HepG2 (cell line): ENCODE results near the gene HBE1. TPM values are rescaled to one million over a fixed set of nuclear protein-coding genes. Genes with fewer than 3 reads are reported as not detected.

Source experiments
- ATAC-seq: fragments of 200-7000 bp; cut with Tn5 transposase; 3 replicates; pipeline ENCODE4 v1.9.1; 2020; ENCODE audit warnings: mild to moderate bottlenecking, moderate library complexity
- BruUV-seq: library from RNA; stranded (reverse); fragments of 400-500 nt; replicated peaks from 2 replicates; lab custom pipeline; 2021; lab: Mats Ljungman, UMichigan
- CTCF ChIA-PET: fragments of 300-600 bp; formaldehyde crosslinking; extraction: SDS; loops from one replicate; lab custom pipeline; 2021; ENCODE audit warnings: low total read pairs, inconsistent platforms, low intra/inter-chr PET ratio; lab: Yijun Ruan, JAX
- POLR2A ChIA-PET: fragments of 350-600 bp; sonication (Branson Sonifier 250); formaldehyde crosslinking; loops from one replicate; lab custom pipeline; 2020; ENCODE audit warnings: antibody characterized with exemption, inconsistent platforms; lab: Yijun Ruan, JAX
- DNase-seq: peaks from one replicate; pipeline ENCODE4 v3.0.0-alpha.2; 2015; ENCODE audit warnings: low spot score
- FAIRE-seq: peaks from 3 replicates; lab custom pipeline; 2011; peaks lifted over from hg19 to GRCh38; lab: Jason Lieb, UNC
- H2AFZ ChIP-seq: one replicate; pipeline ENCODE4 v1.6.1; 2011; ENCODE audit warnings: low read length, inconsistent platforms
- H3K27ac ChIP-seq: fragments of 300-600 bp; 3 replicates; pipeline ENCODE4 v1.8.0; 2011; ENCODE audit warnings: mixed run types, mild to moderate bottlenecking, mixed read lengths, low read length, inconsistent platforms; ENCODE audit not compliant: insufficient read depth; ENCODE audit errors: extremely low read length
- H3K27me3 ChIP-seq, 2 experiments: fragments of 200-600 bp in 1 of 2; 2 replicates in 1 of 2; 3 replicates in 1 of 2; pipeline versions ENCODE4 v1.6.0 to v1.8.0; 2011; ENCODE audit warnings: low read length in 2 of 2, mild to moderate bottlenecking in 2 of 2, moderate library complexity in 2 of 2, inconsistent platforms in 1 of 2; ENCODE audit not compliant: insufficient read depth in 2 of 2, control insufficient read depth in 1 of 2
- H3K36me3 ChIP-seq, 2 experiments: fragments of 200-600 bp in 1 of 2; replicated peaks in 1 of 2; 2 replicates in 1 of 2; 3 replicates in 1 of 2; pipeline versions ENCODE4 v1.5.1 to v1.8.0; 2011; ENCODE audit warnings: low read length in 2 of 2, inconsistent platforms in 1 of 2; ENCODE audit not compliant: insufficient read depth in 2 of 2, control insufficient read depth in 1 of 2
- H3K4me1 ChIP-seq: 2 replicates; pipeline ENCODE4 v1.5.1; 2012; ENCODE audit warnings: low read length, inconsistent platforms; ENCODE audit not compliant: insufficient read depth
- H3K4me2 ChIP-seq: 2 replicates; pipeline ENCODE4 v1.6.0; 2011; ENCODE audit warnings: low read depth, low read length, inconsistent platforms
- H3K4me3 ChIP-seq, 3 experiments: fragments of 200-600 bp in 1 of 3; sonication (generic), shearing (Covaris generic) in 1 of 3; replicated peaks in 1 of 3; 2 replicates each; pipeline ENCODE4 v1.5.1; 2011 to 2016; ENCODE audit warnings: low read length in 3 of 3, inconsistent platforms in 2 of 3, low read depth in 2 of 3, mild to moderate bottlenecking in 2 of 3, control low read depth in 1 of 3, mixed read lengths in 1 of 3; ENCODE audit not compliant: insufficient read depth in 1 of 3
- H3K79me2 ChIP-seq: one replicate; pipeline ENCODE4 v1.6.1; 2011; ENCODE audit warnings: low read length, inconsistent platforms; ENCODE audit not compliant: insufficient read depth
- H3K9ac ChIP-seq: 2 replicates; pipeline ENCODE4 v1.6.0; 2011; ENCODE audit warnings: mild to moderate bottlenecking, low read depth, low read length, inconsistent platforms; ENCODE audit not compliant: insufficient read depth
- H3K9me3 ChIP-seq: 2 replicates; pipeline ENCODE4 v1.5.1; 2012; ENCODE audit warnings: mild to moderate bottlenecking, low read length
- H4K20me1 ChIP-seq: 2 replicates; pipeline ENCODE4 v1.6.0; 2011; ENCODE audit warnings: inconsistent platforms, mild to moderate bottlenecking, low read length, moderate library complexity; ENCODE audit not compliant: insufficient read depth
- ERF ChIP-seq: IDR thresholded peaks from 2 replicates; pipeline ENCODE4 v1.6.1; 2018; ENCODE audit warnings: missing biosample characterization, missing genetic modification reagents
- GABPB1 ChIP-seq: IDR thresholded peaks from 2 replicates; pipeline ENCODE4 v1.6.1; 2016; ENCODE audit warnings: mild to moderate bottlenecking, missing genetic modification reagents, moderate library complexity, missing compliant biosample characterization
- HMGA1 ChIP-seq: sonication (generic); formaldehyde crosslinking; conservative IDR thresholded peaks from 2 replicates; pipeline ENCODE4 v1.4.0; 2020; ENCODE audit warnings: missing genetic modification reagents
- JUN ChIP-seq: sonication (generic); formaldehyde crosslinking; IDR thresholded peaks from 2 replicates; pipeline ENCODE4 v1.4.0; 2020; ENCODE audit warnings: mild to moderate bottlenecking, missing genetic modification reagents
- KDM1A ChIP-seq: IDR thresholded peaks from 2 replicates; pipeline ENCODE4 v1.6.1; 2016; ENCODE audit warnings: missing compliant biosample characterization
- RFX1 ChIP-seq: fragments of 450-650 bp; IDR thresholded peaks from 2 replicates; pipeline ENCODE4 v1.6.1; 2017
- SCMH1 ChIP-seq: sonication (generic); formaldehyde crosslinking; IDR thresholded peaks from 2 replicates; pipeline ENCODE4 v1.9.0; 2021; ENCODE audit warnings: missing genetic modification reagents, mild to moderate bottlenecking, borderline replicate concordance
- ZKSCAN5 ChIP-seq: sonication (generic); formaldehyde crosslinking; IDR thresholded peaks from 2 replicates; pipeline ENCODE4 v1.5.1; 2020; ENCODE audit warnings: mild to moderate bottlenecking, missing genetic modification reagents
- ZNF256 ChIP-seq: sonication (generic); formaldehyde crosslinking; conservative IDR thresholded peaks from 2 replicates; pipeline ENCODE4 v1.4.0; 2020; ENCODE audit warnings: missing genetic modification reagents
- ZNF30 ChIP-seq: sonication (generic); formaldehyde crosslinking; IDR thresholded peaks from 2 replicates; pipeline ENCODE4 v1.5.0; 2020; ENCODE audit warnings: mild to moderate bottlenecking, missing genetic modification reagents
- ZNF460 ChIP-seq: sonication (generic); formaldehyde crosslinking; IDR thresholded peaks from 2 replicates; pipeline ENCODE4 v1.5.1; 2020; ENCODE audit warnings: missing genetic modification reagents, mild to moderate bottlenecking, borderline replicate concordance
- ZNF572 ChIP-seq: sonication (generic); formaldehyde crosslinking; IDR thresholded peaks from 2 replicates; pipeline ENCODE4 v1.5.1; 2020; ENCODE audit warnings: mild to moderate bottlenecking, missing genetic modification reagents
- ZNF644 ChIP-seq: IDR thresholded peaks from 2 replicates; pipeline ENCODE4 v1.6.1; 2016; ENCODE audit warnings: low read depth
- ZNF720 ChIP-seq: sonication (generic); formaldehyde crosslinking; IDR thresholded peaks from 2 replicates; pipeline ENCODE4 v1.4.0; 2020; ENCODE audit warnings: missing genetic modification reagents
- WGBS: methylation state at CpG from one replicate; pipeline ENCODE4 v1.1.6; 2017; ENCODE audit warnings: low lambda C conversion rate; 5-methylcytosine and 5-hydroxymethylcytosine counted together
- in situ Hi-C: cut with HindIII; loops from 2 replicates; pipeline ENCODE4 v1.10.0; 2017; ENCODE audit warnings: low pct_unique_long_range_greater_than_20kb; ENCODE audit not compliant: extremely low pct_ligation_motif_present
- intact Hi-C: fragments of 100-400 bp; cut with micrococcal nuclease; formaldehyde crosslinking; loops from one replicate; pipeline ENCODE4 v1.10.0; 2022; ENCODE audit not compliant: unreplicated experiment
- polyA plus RNA-seq, 8 experiments: library from polyadenylated mRNA; depleted of rRNA in 3 of 8; stranded (reverse) in 7 of 8; unstranded in 1 of 8; fragments of >200 nt; fragmentation: Illumina TruSeq in 4 of 8; extraction: Trizol in 4 of 8; gene quantifications; 2 replicates each; pipeline versions ENCODE4 v1.2.1 to v1.2.3, GENCODE V29; 2011 to 2016; ENCODE audit warnings: low read depth in 4 of 8, missing spikeins in 1 of 8, mixed read lengths in 1 of 8; ENCODE audit not compliant: insufficient read depth in 1 of 8
- total RNA-seq, 5 experiments: library from RNA; depleted of rRNA; stranded (reverse); fragments of >200 nt; fragmentation: Illumina TruSeq; extraction: Trizol; gene quantifications; 2 replicates each; pipeline ENCODE4 v1.2.3, GENCODE V29; 2016; ENCODE audit warnings: low read depth in 1 of 5
- TF ChIP-seq, protein P1 (sequence below): sonication (generic); formaldehyde crosslinking; IDR thresholded peaks from 2 replicates; pipeline ENCODE4 v1.4.0; 2020; ENCODE audit warnings: missing genetic modification reagents, borderline replicate concordance
- TF ChIP-seq, protein P2 (sequence below): sonication (generic); formaldehyde crosslinking; IDR thresholded peaks from 2 replicates; pipeline ENCODE4 v1.8.0; 2022; ENCODE audit warnings: low read depth, missing genetic modification reagents
- TF ChIP-seq, protein P3 (sequence below): sonication (generic); formaldehyde crosslinking; IDR thresholded peaks from 2 replicates; pipeline ENCODE4 v1.9.0; 2022; ENCODE audit warnings: missing genetic modification reagents, mild to moderate bottlenecking, borderline replicate concordance

Gene HBE1
- total and polyA plus RNA-seq, 2 of the 13 experiments (the other 11 are each of a cell fraction or from before 2014, with no cell fraction given): 0.24 to 0.35 TPM

- no TSS peak for BruUV-seq
- Histone ChIP-seq H3K4me1 (no peaks in the 10 kb centered on the region), H3K4me3 (no peak overlapping the region), H3K27ac (no peak overlapping the region), H3K27me3 (peaks cover 0 to 3% of the 10 kb centered on the region in 2 experiments; a peak in 1 of 5 replicates), H3K4me2 (no peak overlapping the region)
- POLR2A ChIA-PET: no interaction called here
- FAIRE-seq: no peak
- no peak for TF ChIP-seq ZNF256 (CRISPR knock-in tag)
- TF ChIP-seq, all 625 proteins: peak for 0
- in situ Hi-C loops (no loop called here), intact Hi-C loops (no loop called here)
- no peak for DNase-seq
- WGBS: under 1% methylated on average over 5 of the region's 5 CpGs
- Histone ChIP-seq H3K79me2 (no peaks in the 10 kb centered on the region), H4K20me1 (no peaks in the 10 kb centered on the region), H3K36me3 (no peaks in the 10 kb centered on the region), H3K9ac (no peak overlapping the region), H3K9me3 (no peaks in the 10 kb centered on the region), H2AFZ (no peak overlapping the region)
- CTCF ChIA-PET: no interaction called here
- no peak for ATAC-seq
These were observed 41.6 kb downstream of the HBE1 start for GRCh38 chr11:5228124-5228523.

DNA sequence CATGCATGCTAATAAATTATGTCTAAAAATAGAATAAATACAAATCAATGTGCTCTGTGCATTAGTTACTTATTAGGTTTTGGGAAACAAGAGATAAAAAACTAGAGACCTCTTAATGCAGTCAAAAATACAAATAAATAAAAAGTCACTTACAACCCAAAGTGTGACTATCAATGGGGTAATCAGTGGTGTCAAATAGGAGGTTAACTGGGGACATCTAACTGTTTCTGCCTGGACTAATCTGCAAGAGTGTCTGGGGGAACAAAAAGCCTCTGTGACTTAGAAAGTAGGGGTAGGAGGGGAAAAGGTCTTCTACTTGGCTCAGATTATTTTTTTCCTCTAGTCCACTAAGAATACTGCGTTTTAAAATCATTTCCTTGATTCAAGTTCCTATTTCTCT is 42.1 kb downstream of the HBE1 start:
- CTCF ChIA-PET: no interaction called here
- Histone ChIP-seq H2AFZ (no peak overlapping the region), H3K9me3 (no peaks in the 10 kb centered on the region), H3K27ac (no peak overlapping the region), H4K20me1 (no peaks in the 10 kb centered on the region), H3K4me2 (no peak overlapping the region), H3K4me1 (no peaks in the 10 kb centered on the region), H3K36me3 (no peaks in the 10 kb centered on the region), H3K27me3 (peaks cover 0 to 3% of the 10 kb centered on the region in 2 experiments; a peak in 1 of 5 replicates), H3K9ac (no peak overlapping the region), H3K4me3 (no peak overlapping the region), H3K79me2 (no peaks in the 10 kb centered on the region)
- WGBS: 3% methylated on average over 1 of the region's 1 CpG
- in situ Hi-C loops (no loop called here), intact Hi-C loops (no loop called here)
- BruUV-seq: no TSS peak
- no peak for DNase-seq
- no peak for FAIRE-seq
- ATAC-seq: no peak
- POLR2A ChIA-PET: no interaction called here
- no peak for TF ChIP-seq ZNF572 (CRISPR knock-in tag)
- TF ChIP-seq ERF: no peak
- TF ChIP-seq, protein P1, sequence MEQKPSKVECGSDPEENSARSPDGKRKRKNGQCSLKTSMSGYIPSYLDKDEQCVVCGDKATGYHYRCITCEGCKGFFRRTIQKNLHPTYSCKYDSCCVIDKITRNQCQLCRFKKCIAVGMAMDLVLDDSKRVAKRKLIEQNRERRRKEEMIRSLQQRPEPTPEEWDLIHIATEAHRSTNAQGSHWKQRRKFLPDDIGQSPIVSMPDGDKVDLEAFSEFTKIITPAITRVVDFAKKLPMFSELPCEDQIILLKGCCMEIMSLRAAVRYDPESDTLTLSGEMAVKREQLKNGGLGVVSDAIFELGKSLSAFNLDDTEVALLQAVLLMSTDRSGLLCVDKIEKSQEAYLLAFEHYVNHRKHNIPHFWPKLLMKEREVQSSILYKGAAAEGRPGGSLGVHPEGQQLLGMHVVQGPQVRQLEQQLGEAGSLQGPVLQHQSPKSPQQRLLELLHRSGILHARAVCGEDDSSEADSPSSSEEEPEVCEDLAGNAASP (CRISPR knock-in tag): no peak
- TF ChIP-seq ZNF460 (CRISPR knock-in tag): no peak
- TF ChIP-seq ZNF30 (CRISPR knock-in tag): no peak
- no peak for TF ChIP-seq RFX1
- TF ChIP-seq, protein P2, sequence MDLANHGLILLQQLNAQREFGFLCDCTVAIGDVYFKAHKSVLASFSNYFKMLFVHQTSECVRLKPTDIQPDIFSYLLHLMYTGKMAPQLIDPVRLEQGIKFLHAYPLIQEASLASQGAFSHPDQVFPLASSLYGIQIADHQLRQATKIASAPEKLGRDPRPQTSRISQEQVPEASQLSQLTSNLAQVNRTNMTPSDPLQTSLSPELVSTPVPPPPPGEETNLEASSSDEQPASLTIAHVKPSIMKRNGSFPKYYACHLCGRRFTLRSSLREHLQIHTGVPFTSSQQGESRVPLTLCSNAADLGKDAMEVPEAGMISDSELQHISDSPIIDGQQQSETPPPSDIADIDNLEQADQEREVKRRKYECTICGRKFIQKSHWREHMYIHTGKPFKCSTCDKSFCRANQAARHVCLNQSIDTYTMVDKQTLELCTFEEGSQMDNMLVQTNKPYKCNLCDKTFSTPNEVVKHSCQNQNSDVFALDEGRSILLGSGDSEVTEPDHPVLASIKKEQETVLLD (CRISPR knock-in tag): no peak
- TF ChIP-seq HMGA1 (CRISPR knock-in tag): no peak
- no peak for TF ChIP-seq SCMH1
- TF ChIP-seq ZKSCAN5 (CRISPR knock-in tag): no peak
- no peak for TF ChIP-seq JUN (CRISPR knock-in tag)
- no peak for TF ChIP-seq ZNF720
- TF ChIP-seq KDM1A (CRISPR knock-in tag): no peak
- TF ChIP-seq, protein P3, sequence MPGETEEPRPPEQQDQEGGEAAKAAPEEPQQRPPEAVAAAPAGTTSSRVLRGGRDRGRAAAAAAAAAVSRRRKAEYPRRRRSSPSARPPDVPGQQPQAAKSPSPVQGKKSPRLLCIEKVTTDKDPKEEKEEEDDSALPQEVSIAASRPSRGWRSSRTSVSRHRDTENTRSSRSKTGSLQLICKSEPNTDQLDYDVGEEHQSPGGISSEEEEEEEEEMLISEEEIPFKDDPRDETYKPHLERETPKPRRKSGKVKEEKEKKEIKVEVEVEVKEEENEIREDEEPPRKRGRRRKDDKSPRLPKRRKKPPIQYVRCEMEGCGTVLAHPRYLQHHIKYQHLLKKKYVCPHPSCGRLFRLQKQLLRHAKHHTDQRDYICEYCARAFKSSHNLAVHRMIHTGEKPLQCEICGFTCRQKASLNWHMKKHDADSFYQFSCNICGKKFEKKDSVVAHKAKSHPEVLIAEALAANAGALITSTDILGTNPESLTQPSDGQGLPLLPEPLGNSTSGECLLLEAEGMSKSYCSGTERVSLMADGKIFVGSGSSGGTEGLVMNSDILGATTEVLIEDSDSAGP: no peak
- no peak for TF ChIP-seq GABPB1 (CRISPR knock-in tag)
- TF ChIP-seq ZNF644 (CRISPR knock-in tag): no peak
